Stimulated activated CD8-positive, alpha-beta memory T cell treated with anti-CD3 and anti-CD28 coated beads, Interleukin-7, amount 100 ng/mL, for 48 hours (primary cell): Measurements from ENCODE around the gene WDR93.
"Not testable (repeated sequence)": the region's sequence is repeated elsewhere in the genome, so short reads cannot be mapped to it uniquely, and the experiment has no call there.

Source experiments
- DNase-seq, 2 donors: peaks; one replicate each; pipeline ENCODE4 v3.0.0-alpha.2; 2020; ENCODE audit warnings: low read depth in 1 of 2; ENCODE audit errors: extremely low read depth in 1 of 2

The WDR93 gene

GRCh38 chr15:89681146-89681545 lies 9.5 kb upstream of the WDR93 start:
- no peak for DNase-seq

GRCh38 chr15:89685995-89686394 lies 4.6 kb upstream of the WDR93 start:
- DNase-seq: no peak

- DNase-seq: no peak
These were observed 4.1 kb upstream of the WDR93 start for GRCh38 chr15:89686522-89686921.

DNA sequence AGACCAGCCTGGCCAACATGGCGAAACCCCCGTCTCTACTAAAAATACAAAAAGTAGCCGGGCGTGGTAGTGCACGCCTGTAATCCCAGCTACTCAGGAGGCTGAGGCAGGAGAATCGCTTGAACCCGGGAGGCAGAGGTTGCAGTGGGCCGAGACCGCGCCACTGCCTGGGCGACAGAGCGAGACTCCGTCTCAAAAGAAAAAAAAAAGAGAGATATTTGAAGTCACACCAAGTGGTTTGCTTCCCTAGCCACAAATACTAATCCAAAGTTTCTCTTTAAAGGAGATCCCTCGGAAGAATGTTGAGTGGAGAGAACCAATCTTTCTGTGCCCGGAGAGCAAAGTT lies 708 bp upstream of the WDR93 start:
- not testable (repeated sequence) for DNase-seq

DNA sequence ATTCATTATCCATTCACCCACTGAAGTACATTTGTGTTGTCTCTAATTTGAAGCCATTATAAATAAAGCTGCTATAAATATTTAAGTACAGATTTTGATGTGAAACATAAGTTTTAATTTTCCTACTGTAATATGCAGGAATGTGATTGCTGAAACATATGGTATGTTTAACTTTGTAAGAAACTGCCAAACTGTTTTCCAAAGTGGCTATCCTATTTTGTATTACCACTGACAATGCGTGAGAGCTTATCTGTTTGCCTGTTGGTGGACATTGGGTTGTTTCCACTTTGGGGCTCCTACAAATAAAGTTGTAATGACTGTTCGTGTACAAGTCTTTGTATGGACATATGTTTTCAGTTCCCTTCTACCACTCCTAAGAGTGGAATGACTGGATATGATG lies 2.5 kb downstream of the WDR93 start:
- no peak for DNase-seq

DNA sequence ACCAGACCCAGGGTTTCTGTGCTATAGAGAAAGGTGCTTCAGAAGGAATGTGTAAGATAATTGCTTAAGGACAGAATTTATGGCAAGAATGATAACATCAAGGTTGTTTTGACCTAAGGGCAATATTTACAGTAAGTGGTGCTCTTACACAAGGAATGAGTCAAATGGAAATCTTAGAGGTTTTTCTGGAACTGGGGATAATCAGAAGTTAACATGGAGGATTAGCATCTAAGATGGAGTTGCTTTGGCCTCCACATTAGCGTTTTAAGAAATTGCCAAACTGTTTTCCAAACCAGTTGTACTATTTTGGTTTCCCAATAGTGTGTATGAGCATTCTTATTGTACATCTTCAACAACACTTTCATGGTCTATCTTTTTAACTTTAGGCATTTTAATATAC lies 3.1 kb downstream of the WDR93 start:
- DNase-seq: no peak

DNA sequence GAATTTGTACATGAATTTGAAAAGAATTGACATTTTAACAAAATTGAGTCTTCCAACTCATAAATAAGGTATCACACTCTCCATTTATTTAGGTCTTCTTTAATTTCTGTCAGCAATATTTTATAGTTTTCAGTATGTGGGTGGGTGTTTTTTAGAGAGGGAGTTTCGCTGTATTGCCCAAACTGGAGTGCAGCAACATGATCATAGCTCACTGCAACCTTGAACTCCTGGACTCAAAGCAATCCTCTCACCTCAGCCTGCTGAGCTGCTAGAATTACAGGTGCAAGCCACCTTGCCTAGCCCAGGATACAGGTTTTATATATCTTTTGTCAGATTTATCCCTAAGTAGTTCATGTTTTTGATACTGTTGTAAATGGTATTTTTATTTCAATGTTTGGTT lies 4.6 kb downstream of the WDR93 start:
- DNase-seq: no peak

- no peak for DNase-seq
These were observed 13.8 kb downstream of the WDR93 start for GRCh38 chr15:89704411-89704810.

DNA sequence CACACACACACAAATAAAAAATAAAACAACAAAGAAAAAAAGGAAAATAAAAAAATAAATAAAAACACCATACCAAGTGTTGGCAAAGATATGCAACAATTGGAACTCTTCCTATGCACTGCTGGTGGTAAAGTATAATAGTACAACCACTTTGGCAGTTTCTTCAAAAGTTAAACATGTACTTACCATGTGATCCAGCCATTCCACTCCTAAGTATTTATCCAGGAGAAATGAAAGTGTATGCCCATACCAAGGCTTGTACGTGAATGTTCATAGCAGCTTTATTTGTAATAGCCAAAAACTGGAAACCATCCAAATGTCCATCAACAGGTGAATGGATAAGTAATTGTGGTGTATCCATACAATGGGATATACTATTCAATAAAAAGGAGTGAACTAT lies 17.0 kb downstream of the WDR93 start:
- no peak for DNase-seq

DNA sequence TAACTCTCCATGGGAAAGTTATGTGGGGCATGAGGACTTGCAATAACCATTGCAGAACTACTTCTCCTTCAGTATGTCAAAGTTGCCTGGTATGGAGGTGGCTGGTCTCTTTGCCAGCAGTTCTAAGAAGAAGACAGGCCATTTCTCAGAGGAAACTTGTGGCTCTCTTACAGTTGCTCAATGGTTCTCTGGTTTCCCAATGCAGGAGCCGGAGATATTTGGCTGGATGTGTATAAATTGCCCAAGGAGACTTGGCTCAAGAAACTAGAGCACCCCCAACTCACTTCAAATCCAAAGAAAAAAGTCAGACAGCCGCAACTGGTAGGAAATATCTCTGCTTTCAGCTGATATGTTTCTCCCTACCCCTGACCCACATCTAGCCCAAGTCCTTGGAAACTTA lies 24.2 kb downstream of the WDR93 start:
- DNase-seq: no peak

- no peak for DNase-seq
These were observed 32.4 kb downstream of the WDR93 start for GRCh38 chr15:89723031-89723430.

GRCh38 chr15:89724621-89725020 lies 34.0 kb downstream of the WDR93 start:
- DNase-seq: no peak

GRCh38 chr15:89725064-89725463 lies 34.5 kb downstream of the WDR93 start:
- no peak for DNase-seq

GRCh38 chr15:89728254-89728653 lies 37.6 kb downstream of the WDR93 start:
- no peak for DNase-seq

GRCh38 chr15:89731275-89731674 lies 40.7 kb downstream of the WDR93 start:
- DNase-seq: no peak

DNA sequence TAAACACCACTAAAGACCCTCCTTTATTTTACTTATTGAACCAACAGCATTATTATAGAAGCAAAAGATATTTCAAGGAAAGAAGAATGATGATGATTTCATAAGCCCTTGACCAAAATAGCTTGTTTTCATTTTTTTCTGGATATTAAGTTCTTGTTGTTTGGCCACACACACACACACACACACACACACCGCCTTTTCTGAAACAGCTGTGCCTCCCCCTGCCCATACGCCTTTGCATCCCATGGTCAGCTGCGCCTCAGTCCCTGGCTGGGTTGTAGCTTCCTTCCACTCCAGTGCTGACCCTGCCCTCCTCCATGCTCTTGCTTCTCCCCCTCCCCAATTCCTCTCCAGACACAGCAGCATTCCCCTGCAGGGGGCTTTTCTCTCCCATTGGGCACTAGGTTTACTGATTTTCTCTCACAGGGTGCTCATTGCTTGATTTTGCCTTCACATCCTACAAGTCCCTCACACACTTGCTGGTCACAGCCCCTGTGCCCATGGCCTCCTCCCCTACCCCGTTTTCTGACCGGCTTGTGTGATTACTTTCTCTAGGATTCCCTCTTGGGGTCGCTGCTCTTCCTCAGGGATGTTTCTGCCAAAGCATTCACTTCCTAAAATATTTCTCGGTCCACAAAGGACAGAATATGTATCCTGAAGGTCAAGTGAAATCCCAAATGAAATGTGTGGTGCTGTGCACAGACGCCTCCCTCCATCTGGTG lies 42.0 kb downstream of the WDR93 start:
- DNase-seq: no peak

DNA sequence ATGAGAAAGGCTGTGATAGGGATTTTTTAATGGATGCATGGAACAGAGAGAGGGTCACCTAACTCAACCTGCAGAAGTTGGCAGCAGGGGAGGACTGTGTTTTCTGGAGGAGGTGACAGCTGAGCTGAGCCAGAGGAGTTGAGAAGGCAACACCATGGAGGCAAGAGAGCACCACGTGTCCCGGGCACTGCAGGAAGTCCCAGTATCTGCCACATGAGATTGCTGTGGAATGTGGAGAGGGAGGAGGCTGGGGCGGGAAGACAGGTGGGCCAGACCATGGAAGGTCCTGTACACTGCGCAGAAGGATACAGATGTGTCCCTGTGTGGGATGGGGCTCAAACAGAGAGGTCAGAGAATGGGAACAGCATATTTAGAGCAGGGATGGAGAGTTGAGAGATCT lies 45.2 kb downstream of the WDR93 start:
- no peak for DNase-seq

- DNase-seq: no peak
These were observed 49.5 kb downstream of the WDR93 start for GRCh38 chr15:89740137-89740536.

- DNase-seq: no peak
These were observed 52.4 kb downstream of the WDR93 start for GRCh38 chr15:89743011-89743410.

DNA sequence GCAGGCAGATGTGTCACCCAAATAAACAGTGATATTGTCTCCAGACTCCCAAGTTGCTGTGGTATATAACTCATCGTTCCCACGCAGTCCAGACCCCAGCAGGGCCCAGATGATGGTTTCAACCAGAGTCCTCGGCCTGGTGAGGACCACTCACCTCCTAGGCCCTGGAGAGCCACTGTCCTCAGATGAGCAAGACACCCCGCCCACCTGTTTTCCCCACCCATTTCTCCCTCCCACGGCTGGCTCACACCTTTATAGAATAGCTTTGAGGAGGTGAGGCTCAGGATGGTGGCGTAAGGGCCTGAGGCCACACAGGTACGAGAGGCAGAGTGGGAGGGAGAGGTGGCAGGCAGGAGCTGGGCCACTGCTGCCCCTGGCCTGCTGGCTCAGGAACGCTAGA lies 53.0 kb downstream of the WDR93 start:
- no peak for DNase-seq

GRCh38 chr15:89745131-89745530 lies 54.5 kb downstream of the WDR93 start:
- DNase-seq: no peak

GRCh38 chr15:89745768-89746167 lies 55.2 kb downstream of the WDR93 start:
- no peak for DNase-seq

- DNase-seq: no peak
These were observed 55.8 kb downstream of the WDR93 start for GRCh38 chr15:89746386-89746780.
